Measurements from ENCODE around the gene BPIFB1.

BPIFB1 gene

GRCh38 chr20:33272155-33272873, 10.7 kb upstream of the BPIFB1 start:
- DNase-seq (ENCODE audit: low spot score): no peak

DNA sequence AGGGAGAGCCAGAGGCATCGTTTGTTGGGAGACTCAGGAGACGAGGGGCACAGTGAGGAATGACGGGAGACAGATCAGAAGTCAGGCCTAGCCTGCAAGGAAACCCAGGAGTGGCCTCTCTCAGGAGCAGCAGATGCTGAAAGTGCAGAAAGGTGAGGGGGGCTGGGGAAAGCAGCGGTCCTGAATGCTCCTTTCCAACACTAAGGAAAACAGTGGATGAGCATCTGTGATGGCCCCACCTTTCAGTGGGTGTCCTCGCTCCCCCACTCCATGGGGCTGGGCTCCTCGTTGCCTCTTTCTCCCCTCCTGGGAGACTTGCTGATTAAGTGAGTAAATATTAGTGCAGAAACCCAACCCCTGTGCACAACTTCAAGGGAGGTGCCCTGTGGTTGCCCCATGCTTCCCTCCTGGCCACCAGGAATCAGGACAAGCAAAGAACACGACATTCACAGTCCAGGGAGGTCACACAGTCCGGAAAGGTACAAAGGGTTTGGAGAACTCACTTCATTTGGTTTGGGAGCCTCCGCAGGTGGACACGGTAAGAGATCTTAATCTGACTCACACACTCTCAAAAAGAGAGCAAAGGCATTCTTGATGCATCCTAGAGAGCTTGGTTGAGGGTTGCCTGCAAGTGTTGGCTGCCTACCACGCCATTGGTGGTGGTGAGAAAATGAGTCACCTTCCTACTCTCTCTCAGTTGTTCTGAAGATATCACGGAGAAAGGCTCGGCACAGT, 9.7 kb upstream of the BPIFB1 start:
- DNase-seq (ENCODE audit: low spot score): no peak

- no peak for DNase-seq (ENCODE audit: low spot score)
Observed at GRCh38 chr20:33275215-33275614, 7.8 kb upstream of the BPIFB1 start.

- DNase-seq (ENCODE audit: low spot score): no peak
Observed at GRCh38 chr20:33275871-33276270, 7.1 kb upstream of the BPIFB1 start.

DNA sequence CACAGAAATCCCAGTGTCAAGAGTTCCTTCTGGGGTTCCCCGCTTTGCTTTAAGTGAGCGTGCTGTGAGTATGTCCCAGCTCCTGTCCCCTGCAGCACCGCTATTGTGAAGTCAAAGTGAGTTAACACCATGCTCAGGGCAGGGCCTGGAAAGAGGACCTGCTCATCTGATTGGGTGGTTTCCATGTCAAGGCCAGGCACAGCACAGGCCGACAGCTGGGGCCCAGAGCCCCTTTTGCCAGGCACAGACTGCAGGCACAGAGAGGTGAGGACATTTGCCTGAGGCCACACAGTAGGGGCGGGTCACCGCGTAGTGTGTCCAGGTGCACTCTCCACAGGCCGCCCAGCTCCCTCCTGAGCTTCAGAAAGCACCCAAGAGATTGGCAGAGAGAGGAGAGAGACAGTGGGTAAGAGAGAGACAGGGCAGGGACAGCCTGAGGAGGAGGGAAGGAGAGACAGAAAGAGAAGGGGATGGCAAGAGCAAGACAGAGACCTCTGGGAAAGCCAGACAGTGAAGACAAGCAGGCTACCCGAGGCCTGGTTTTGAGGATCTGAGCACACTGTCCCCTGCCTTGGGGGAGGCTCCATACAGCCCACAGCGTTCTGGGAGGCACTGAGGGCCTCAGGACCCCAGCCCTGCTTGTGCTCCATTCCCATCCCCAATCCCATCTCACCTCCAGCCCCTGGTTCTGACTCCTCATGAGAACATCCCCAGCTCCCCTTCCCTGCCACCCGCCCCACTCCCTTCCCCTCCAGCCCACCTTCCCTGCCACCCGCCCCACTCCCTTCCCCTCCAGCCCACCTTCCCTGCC, 6.5 kb upstream of the BPIFB1 start:
- no peak for DNase-seq (ENCODE audit: low spot score)

DNA sequence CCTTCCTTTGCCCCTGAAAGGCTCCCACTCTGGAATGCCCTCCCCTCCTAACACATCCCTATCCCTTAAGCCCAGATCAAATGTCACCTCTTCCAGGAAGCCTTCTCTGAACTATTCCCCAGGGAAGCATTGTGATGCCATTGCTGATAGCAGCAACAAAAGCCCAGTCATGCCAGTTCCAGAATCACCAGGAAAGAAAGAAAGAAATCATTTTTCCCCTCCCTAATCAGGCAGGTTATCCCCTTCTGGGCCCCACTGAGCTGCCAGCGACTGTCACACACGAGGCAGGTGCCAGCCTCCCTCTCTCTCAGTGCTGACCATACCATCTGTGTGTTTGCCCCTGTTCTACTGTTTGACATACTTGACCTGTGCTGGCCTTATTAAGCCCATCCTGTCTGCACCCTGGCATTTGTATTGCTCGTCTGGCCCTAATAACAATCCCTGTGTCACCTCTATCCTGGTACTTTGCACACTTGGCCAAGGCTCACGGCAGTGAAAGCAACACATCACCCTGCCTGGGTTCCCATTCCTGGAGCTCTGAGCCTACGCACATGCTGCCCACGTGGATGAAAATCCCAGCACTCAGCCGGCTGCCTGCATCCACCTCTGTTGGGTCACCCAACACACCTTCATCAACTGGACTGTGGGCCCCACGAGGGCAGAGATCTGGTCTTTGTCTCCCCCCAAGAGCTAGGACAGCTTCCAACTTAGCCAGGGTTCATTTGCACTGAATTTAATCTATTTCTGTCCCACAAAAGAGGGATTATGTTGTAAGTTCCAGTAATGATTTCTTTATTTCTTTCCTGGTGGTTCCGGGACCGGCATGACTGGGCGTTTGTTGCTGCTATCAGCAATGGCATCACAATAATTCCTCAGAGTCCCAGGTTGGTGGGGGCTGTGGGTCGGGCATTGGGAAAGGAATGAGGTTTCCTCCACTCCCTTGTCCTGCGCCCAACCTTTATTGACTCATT, 5.3 kb upstream of the BPIFB1 start:
- DNase-seq (ENCODE audit: low spot score): no peak

GRCh38 chr20:33278700-33279099, 4.3 kb upstream of the BPIFB1 start:
- no peak for DNase-seq (ENCODE audit: low spot score)

DNA sequence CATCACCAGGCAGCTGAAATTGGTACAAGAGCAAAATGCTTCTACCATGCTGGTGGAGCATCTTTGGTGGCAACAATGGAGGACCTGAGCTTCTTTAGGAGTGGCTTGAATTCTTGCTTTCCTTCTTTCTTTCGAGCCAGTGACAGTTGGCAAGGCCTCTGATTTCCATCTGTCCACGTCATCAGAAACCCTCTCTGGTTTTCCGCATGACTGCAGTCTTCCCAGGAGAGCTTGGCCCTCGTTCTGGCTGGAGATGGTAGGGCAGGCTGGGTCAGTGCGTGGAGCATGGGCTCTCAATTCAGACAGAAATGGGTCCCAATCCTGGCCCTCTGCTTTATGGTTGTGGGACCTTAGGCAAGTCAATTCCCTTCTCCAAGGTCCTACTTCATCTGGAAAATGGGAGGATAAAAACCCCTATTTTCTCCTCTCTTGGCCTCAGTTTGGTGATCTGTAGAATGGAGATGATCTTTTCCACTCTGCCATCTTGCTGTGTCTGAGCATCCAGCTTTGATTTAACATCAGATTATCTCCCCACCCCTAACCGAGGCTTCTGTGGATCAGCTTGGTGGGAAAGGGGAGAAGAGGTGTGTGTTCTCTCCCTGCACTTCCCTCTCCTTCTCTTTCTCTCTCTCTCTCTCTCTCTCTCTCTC, 3.6 kb upstream of the BPIFB1 start:
- DNase-seq (ENCODE audit: low spot score): no peak

GRCh38 chr20:33280000-33280680, 2.9 kb upstream of the BPIFB1 start:
- DNase-seq (ENCODE audit: low spot score): no peak

GRCh38 chr20:33280775-33281174, 2.2 kb upstream of the BPIFB1 start:
- no peak for DNase-seq (ENCODE audit: low spot score)

- no peak for DNase-seq (ENCODE audit: low spot score)
Observed at GRCh38 chr20:33281550-33282146, 1.4 kb upstream of the BPIFB1 start.

GRCh38 chr20:33282196-33282934, 649 bp upstream of the BPIFB1 start:
- no peak for DNase-seq (ENCODE audit: low spot score)

DNA sequence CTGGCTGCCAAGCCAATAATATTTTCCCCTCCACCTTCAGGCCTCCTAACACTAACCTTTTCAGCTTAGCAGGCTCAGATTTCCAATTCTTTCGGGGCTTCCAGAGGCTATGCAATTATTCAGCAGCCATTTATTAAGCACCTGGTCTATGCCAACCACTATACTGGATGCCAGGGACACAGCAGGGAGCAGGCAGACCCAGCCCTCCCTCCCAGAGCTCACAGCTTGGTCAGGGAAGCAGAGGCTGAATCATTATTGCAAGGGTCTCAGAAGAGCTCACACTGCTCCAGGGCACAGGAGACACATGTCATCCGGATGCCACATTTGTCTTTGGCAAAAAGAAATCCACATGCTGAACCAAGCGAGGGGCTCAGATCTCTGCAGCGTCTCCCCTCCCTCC, 1.3 kb downstream of the BPIFB1 start:
- no peak for DNase-seq (ENCODE audit: low spot score)

GRCh38 chr20:33284937-33285336, 1.9 kb downstream of the BPIFB1 start:
- DNase-seq (ENCODE audit: low spot score): no peak

DNA sequence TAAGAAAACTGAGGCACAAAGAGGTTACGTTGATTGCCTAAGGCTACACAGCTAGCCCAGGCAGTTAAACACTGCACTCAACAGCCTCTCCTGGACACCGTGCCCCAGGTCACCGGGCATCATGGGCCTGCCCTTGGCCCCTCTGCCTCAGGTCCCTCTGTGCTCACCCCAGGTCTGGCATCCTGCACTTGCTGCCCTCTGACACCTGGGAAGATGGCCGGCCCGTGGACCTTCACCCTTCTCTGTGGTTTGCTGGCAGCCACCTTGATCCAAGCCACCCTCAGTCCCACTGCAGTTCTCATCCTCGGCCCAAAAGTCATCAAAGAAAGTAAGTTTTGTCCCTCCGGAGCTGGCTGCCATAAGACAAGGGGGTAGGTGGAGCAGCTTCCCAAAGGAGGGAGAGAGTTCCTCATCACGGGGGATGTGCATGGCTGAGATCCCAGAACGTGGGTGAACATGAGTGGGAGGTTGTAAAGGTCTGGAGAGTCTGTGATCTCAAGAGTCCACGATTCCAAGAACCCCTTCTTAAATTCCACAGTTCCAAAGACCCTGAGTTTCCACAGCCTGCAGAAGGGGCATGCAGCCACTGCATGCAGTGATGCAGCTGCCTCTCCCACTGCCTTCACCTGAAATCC, 3.0 kb downstream of the BPIFB1 start:
- no peak for DNase-seq (ENCODE audit: low spot score)

- DNase-seq (ENCODE audit: low spot score): no peak
Observed at GRCh38 chr20:33287884-33288283, 4.9 kb downstream of the BPIFB1 start.

GRCh38 chr20:33290852-33291251, 7.8 kb downstream of the BPIFB1 start:
- DNase-seq (ENCODE audit: low spot score): no peak

DNA sequence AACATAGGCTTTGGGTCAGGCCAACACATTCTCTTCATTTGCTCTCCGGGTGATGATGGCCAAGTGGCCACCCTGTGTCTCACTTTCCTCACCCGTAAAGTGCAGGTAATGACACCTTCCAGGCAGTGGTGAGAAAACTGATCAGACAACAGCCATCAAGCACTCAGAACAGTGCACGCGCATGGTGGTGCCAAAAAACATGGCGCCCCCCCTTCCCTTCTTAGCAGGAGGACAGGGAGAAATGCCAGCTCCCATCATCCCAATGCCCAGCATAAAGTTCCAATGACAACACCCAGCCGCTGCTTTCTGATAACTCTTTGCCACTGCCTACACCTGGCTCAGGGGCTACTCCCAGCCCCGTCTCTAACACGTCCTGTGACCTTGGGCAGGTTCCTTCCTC, 8.4 kb downstream of the BPIFB1 start:
- DNase-seq (ENCODE audit: low spot score): no peak

DNA sequence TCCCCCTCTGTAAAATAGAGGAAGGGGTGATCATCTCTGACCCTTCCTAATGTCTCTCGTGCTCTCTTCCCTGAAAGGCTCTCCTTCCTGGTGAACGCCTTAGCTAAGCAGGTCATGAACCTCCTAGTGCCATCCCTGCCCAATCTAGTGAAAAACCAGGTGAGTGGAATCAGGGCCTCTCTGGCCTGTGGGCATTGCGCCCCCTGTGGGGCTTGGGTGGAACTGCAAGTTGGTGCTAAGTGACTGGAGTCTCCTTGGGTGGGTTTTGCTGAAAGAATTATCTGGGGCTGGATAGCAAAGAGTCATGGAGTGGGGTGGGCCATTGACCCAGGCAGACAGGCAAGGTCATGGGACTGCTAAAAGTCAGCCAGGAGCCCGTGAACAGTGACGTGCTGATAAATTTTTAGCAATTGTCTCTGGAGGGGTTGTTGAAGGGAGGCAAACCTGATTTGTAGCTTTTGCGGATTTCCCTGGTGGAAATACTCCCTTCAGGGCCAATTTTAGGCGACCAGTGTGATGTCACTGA, 8.9 kb downstream of the BPIFB1 start:
- peak; percentile 10 for DNase-seq (ENCODE audit: low spot score)
